Erythroblast (primary cell): ENCODE results near the gene CACNA1C.

ENCODE experiments used
- DNase-seq, 2 experiments: peaks; one replicate each; lab custom pipeline; 2025; lab: John Stamatoyannopoulos, UW
- GATA1 ChIP-seq: IDR thresholded peaks from 2 replicates; pipeline ENCODE4 v1.6.1; 2011; ENCODE audit warnings: low read depth, mild to moderate bottlenecking, control low read depth, low read length, moderate library complexity
- POLR2A ChIP-seq: IDR thresholded peaks from 2 replicates; pipeline ENCODE4 v1.6.1; 2011; ENCODE audit warnings: mild to moderate bottlenecking, low read length

The CACNA1C gene

GRCh38 chr12:2390850-2391390 lies 338.1 kb downstream of the CACNA1C start:
- no peak for TF ChIP-seq GATA1
- DNase-seq, result no peak

GRCh38 chr12:2391740-2392331 lies 339.0 kb downstream of the CACNA1C start:
- TF ChIP-seq GATA1, result no peak
- no peak for TF ChIP-seq POLR2A
- no peak for DNase-seq

GRCh38 chr12:2393016-2393415 lies 340.2 kb downstream of the CACNA1C start:
- TF ChIP-seq GATA1, result no peak
- TF ChIP-seq POLR2A, result no peak
- DNase-seq, result no peak

GRCh38 chr12:2393996-2394395 lies 341.2 kb downstream of the CACNA1C start:
- no peak for DNase-seq
- TF ChIP-seq POLR2A, result no peak
- TF ChIP-seq GATA1, result no peak

- peak; percentile 26 to 50 for DNase-seq
- TF ChIP-seq GATA1 (no peak), POLR2A (no peak)
These were observed 342.7 kb downstream of the CACNA1C start for GRCh38 chr12:2395354-2395977.

- TF ChIP-seq GATA1 (no peak), POLR2A (no peak)
- no peak for DNase-seq
These were observed 343.7 kb downstream of the CACNA1C start for GRCh38 chr12:2396448-2396871.

GRCh38 chr12:2397356-2398045 lies 344.7 kb downstream of the CACNA1C start:
- DNase-seq, result no peak
- no peak for TF ChIP-seq POLR2A
- no peak for TF ChIP-seq GATA1

GRCh38 chr12:2401040-2401439 lies 348.3 kb downstream of the CACNA1C start:
- no peak for TF ChIP-seq POLR2A
- no peak for TF ChIP-seq GATA1
- no peak for DNase-seq

GRCh38 chr12:2402073-2402579 lies 349.3 kb downstream of the CACNA1C start:
- TF ChIP-seq GATA1, result no peak
- TF ChIP-seq POLR2A, result no peak
- no peak for DNase-seq

GRCh38 chr12:2403221-2403976 lies 350.6 kb downstream of the CACNA1C start:
- TF ChIP-seq POLR2A (no peak), GATA1 (no peak)
- no peak for DNase-seq

- DNase-seq, result no peak
- no peak for TF ChIP-seq GATA1
- no peak for TF ChIP-seq POLR2A
These were observed 352.3 kb downstream of the CACNA1C start for GRCh38 chr12:2405039-2405438.

GRCh38 chr12:2406903-2407302 lies 354.1 kb downstream of the CACNA1C start:
- TF ChIP-seq GATA1, result no peak
- no peak for TF ChIP-seq POLR2A
- no peak for DNase-seq

GRCh38 chr12:2408262-2408661 lies 355.5 kb downstream of the CACNA1C start:
- DNase-seq, result no peak
- TF ChIP-seq POLR2A, result no peak
- no peak for TF ChIP-seq GATA1

- TF ChIP-seq POLR2A, result no peak
- DNase-seq, result no peak
These were observed 357.0 kb downstream of the CACNA1C start for GRCh38 chr12:2409656-2410265.
